ENCODE data around the gene G6PC2. TPM values are rescaled to one million over a fixed set of nuclear protein-coding genes. Genes with fewer than 3 reads are reported as not detected.

The G6PC2 gene
- total RNA-seq, 1 experiment from 2014 or later, result not detected

- Histone ChIP-seq H3K4me2 (no peak overlapping the region), H3K9me3 (ENCODE audit: insufficient read depth, low read depth) (no peaks in the 10 kb centered on the region), H3K9me2 (ENCODE audit: insufficient read depth) (no peaks in the 10 kb centered on the region), H3K36me3 (ENCODE audit: low read depth) (no peaks in the 10 kb centered on the region), H3K27ac (no peak overlapping the region), H3K79me2 (ENCODE audit: low read depth) (no peaks in the 10 kb centered on the region), H3K4me3 (no peak overlapping the region), H4K20me1 (ENCODE audit: insufficient read depth) (no peaks in the 10 kb centered on the region), H3K4me1 (replicated peaks; ENCODE audit: insufficient read depth) (no peaks in the 10 kb centered on the region), H3K27me3 (ENCODE audit: insufficient read depth, low read depth) (no peaks in the 10 kb centered on the region), H2AFZ (no peak overlapping the region), H3F3A (ENCODE audit: insufficient read depth, low read depth) (no peaks in the 10 kb centered on the region)
- CTCF ChIA-PET, result no interaction called here
- POLR2A ChIA-PET (ENCODE audit: unreplicated experiment), result no interaction called here
- TF ChIP-seq CTCF (conservative IDR thresholded peaks at IDR 0.05) (no peak), EZH2 (IDR thresholded peaks at IDR 0.05; ENCODE audit: low read depth) (no peak)
- BruUV-seq (replicated peaks), result no TSS peak
- no peak for DNase-seq
- intact Hi-C loops (cut with micrococcal nuclease; ENCODE audit: unreplicated experiment), result no loop called here
Observed at GRCh38 chr2:168916331-168916675, 15.2 kb downstream of the G6PC2 start.

- no peaks in the 10 kb centered on the region for H3K36me3 ChIP-seq (ENCODE audit: low read depth)
- ChIA-PET POLR2A (ENCODE audit: unreplicated experiment) (no interaction called here), CTCF (interaction anchor here (1.1 kb wide), 1 partner anchor 574 kb away, joined by 3 read pairs; no protein-coding TSS in a partner anchor)
- no peak overlapping the region for H3K4me2 ChIP-seq
- DNase-seq, result no peak
- H3K4me1 ChIP-seq (replicated peaks; ENCODE audit: insufficient read depth), result no peaks in the 10 kb centered on the region
- no peak overlapping the region for H3K4me3 ChIP-seq
- H3K79me2 ChIP-seq (ENCODE audit: low read depth), result no peaks in the 10 kb centered on the region
- no peaks in the 10 kb centered on the region for H3K27me3 ChIP-seq (ENCODE audit: insufficient read depth, low read depth)
- peak; percentile 73 for TF ChIP-seq CTCF (conservative IDR thresholded peaks at IDR 0.05)
- no peak for TF ChIP-seq EZH2 (IDR thresholded peaks at IDR 0.05; ENCODE audit: low read depth)
- no peaks in the 10 kb centered on the region for H3F3A ChIP-seq (ENCODE audit: insufficient read depth, low read depth)
- H3K27ac ChIP-seq, result no peak overlapping the region
- H3K9me3 ChIP-seq (ENCODE audit: insufficient read depth, low read depth), result no peaks in the 10 kb centered on the region
- BruUV-seq (replicated peaks), result no TSS peak
- H4K20me1 ChIP-seq (ENCODE audit: insufficient read depth), result no peaks in the 10 kb centered on the region
- H3K9me2 ChIP-seq (ENCODE audit: insufficient read depth), result no peaks in the 10 kb centered on the region
- intact Hi-C loops (cut with micrococcal nuclease; ENCODE audit: unreplicated experiment), result loop anchor here (1.0 to 5.0 kb wide), 3 partner anchors 148 to 803 kb away; no protein-coding TSS in a partner anchor
- H2AFZ ChIP-seq, result no peak overlapping the region
Observed at GRCh38 chr2:168920504-168921157, 19.5 kb downstream of the G6PC2 start.

DNA sequence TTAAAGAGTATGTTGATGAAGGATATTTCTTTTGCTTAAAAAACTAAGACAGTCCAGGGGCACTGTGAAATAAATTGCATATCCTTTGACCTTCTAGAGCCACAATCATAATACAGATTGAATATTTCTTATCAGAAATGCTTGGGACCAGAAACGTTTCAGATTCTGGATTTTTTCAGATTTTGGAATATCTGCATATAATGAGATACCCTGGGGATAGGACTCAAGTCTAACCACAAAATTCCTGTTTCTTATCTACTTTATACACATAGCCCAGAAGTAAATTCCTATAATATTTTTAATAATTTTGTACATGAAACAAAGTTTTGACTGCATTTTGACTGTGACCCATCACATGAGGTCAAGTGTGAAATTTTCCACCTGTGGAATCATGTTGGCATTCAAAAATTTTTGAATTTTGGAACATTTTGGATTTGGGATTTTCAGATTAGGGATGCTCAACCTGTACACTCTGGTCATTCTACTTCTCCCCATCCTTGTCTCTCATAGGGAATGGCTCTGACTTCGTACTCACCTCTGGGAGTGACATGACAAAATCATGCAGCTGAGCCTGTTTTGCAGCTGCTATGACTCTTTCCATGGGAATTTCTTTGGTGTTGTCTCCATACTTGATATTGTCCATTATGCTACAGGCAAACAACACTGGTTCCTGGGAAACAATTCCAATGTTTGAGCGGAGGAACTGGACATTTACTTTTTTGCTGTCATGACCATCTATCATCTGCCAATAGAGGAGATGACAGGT lies 25.7 kb downstream of the G6PC2 start:
- Histone ChIP-seq H3K4me1 (replicated peaks; ENCODE audit: insufficient read depth) (no peaks in the 10 kb centered on the region), H3F3A (ENCODE audit: insufficient read depth, low read depth) (no peaks in the 10 kb centered on the region), H3K27me3 (ENCODE audit: insufficient read depth, low read depth) (no peaks in the 10 kb centered on the region), H3K9me3 (ENCODE audit: insufficient read depth, low read depth) (no peaks in the 10 kb centered on the region), H3K4me2 (no peak overlapping the region), H3K27ac (no peak overlapping the region), H3K36me3 (ENCODE audit: low read depth) (no peaks in the 10 kb centered on the region), H4K20me1 (ENCODE audit: insufficient read depth) (no peaks in the 10 kb centered on the region), H3K9me2 (ENCODE audit: insufficient read depth) (no peaks in the 10 kb centered on the region), H3K79me2 (ENCODE audit: low read depth) (no peaks in the 10 kb centered on the region), H2AFZ (no peak overlapping the region), H3K4me3 (no peak overlapping the region)
- ChIA-PET POLR2A (ENCODE audit: unreplicated experiment) (no interaction called here), CTCF (no interaction called here)
- peak; percentile 6 to 46 for DNase-seq
- no TSS peak for BruUV-seq (replicated peaks)
- intact Hi-C loops (cut with micrococcal nuclease; ENCODE audit: unreplicated experiment), result no loop called here
- TF ChIP-seq CTCF (conservative IDR thresholded peaks at IDR 0.05) (no peak), EZH2 (IDR thresholded peaks at IDR 0.05; ENCODE audit: low read depth) (no peak)
